ENCODE results near the gene FHOD3.
"Not testable (repeated sequence)": the region's sequence is repeated elsewhere in the genome, so short reads cannot be mapped to it uniquely, and the experiment has no call there.

The FHOD3 gene

DNA sequence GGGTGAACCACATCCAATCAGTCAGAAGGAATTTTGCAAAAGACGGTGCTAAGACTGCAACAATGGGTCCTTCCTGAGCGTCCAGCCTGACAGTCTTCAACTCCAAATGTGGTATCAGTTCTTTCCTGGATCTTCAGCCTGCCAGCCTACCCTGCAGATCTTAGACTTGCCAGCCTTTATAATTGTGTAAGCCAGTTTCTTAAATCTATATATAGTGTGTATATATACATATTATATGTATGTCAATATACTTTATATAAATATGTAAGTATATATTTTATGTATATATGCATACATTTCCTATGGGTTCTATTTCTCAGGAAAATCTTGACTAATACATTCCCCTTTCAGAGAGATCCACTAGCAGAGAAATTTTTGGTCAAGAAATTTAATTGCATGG, 245.5 kb downstream of the FHOD3 start:
- in situ Hi-C loops (cut with HindIII; ENCODE audit: low sequenced_read_pairs) = no loop called here
- no peak for DNase-seq (ENCODE audit: low read depth, low spot score)
- H3K4me3 ChIP-seq (ENCODE audit: low read depth, low read length) = no peak overlapping the region
- TF ChIP-seq, protein P1, sequence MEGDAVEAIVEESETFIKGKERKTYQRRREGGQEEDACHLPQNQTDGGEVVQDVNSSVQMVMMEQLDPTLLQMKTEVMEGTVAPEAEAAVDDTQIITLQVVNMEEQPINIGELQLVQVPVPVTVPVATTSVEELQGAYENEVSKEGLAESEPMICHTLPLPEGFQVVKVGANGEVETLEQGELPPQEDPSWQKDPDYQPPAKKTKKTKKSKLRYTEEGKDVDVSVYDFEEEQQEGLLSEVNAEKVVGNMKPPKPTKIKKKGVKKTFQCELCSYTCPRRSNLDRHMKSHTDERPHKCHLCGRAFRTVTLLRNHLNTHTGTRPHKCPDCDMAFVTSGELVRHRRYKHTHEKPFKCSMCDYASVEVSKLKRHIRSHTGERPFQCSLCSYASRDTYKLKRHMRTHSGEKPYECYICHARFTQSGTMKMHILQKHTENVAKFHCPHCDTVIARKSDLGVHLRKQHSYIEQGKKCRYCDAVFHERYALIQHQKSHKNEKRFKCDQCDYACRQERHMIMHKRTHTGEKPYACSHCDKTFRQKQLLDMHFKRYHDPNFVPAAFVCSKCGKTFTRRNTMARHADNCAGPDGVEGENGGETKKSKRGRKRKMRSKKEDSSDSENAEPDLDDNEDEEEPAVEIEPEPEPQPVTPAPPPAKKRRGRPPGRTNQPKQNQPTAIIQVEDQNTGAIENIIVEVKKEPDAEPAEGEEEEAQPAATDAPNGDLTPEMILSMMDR (IDR thresholded peaks at IDR 0.05; ENCODE audit: low read depth, low read length) = no peak

DNA sequence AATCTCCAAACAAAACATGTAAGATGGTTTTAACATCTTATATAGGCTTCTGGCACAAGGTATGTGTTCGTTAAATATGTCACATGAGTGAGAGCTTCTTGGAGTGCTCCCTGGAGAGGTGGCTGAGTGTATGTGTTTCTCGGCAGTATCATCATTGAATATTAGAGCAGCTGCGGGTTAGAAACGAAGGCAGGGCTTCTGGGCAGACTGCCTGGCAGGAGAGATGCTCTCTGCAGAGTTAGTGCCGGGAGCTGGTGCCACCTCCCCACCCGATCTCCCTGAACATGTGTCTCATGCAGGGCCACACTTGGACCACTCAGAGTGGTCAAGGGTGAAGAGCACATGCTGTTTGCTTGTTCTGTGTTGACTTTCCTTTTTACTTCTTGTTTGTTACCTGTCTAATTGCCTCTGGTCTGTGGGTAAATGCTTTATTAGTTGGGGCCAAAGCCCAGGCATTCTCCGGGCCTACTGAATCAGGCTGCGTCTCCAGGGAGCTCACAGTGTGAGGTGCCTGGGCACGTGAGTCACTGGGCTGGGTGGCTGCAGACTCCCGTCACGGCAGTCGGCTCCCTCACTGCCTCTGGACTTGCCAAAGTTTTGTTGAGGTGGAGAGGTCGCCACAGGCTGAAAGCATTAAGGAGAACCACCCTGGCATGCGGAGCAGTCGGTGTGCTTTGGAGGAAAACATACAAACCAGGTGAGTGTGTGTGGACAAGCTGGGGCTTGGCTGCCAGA, 246.6 kb downstream of the FHOD3 start:
- DNase-seq (ENCODE audit: low read depth, low spot score) = peak; percentile 62
- in situ Hi-C loops (cut with HindIII; ENCODE audit: low sequenced_read_pairs) = no loop called here
- TF ChIP-seq, protein P1 (IDR thresholded peaks at IDR 0.05; ENCODE audit: low read depth, low read length) = no peak
- H3K4me3 ChIP-seq (ENCODE audit: low read depth, low read length) = no peak overlapping the region

DNA sequence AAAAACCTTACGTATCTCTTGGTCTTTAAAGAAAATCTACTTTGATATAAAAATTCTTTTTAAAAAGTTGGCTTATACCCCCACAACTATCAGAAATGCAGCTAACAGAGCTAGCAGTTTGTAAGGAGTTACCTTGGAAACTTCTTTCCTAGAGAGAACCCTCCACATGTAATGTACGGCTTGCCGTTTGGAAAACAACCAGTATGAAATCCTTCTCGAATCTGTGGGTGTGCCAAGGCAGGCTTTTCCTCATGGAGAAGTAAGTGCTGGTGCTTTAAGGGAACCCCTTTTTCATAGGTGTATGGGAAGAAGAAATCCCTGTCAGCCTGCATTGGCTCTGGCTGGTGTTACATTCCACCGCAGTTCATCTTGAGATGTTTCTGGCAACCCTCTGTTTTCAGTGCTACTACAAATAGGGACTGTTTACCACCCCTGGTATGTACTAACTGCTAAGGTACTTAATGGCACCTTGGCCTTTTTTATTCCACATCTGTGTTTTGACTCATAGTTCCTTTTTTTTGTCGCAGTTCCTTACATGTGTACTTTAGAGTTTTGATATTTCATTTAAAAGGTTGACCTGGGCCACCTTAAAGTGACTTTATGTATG, 248.4 kb downstream of the FHOD3 start:
- TF ChIP-seq, protein P1 (IDR thresholded peaks at IDR 0.05; ENCODE audit: low read depth, low read length) = no peak
- H3K4me3 ChIP-seq (ENCODE audit: low read depth, low read length) = no peak overlapping the region
- DNase-seq (ENCODE audit: low read depth, low spot score) = no peak
- in situ Hi-C loops (cut with HindIII; ENCODE audit: low sequenced_read_pairs) = no loop called here

DNA sequence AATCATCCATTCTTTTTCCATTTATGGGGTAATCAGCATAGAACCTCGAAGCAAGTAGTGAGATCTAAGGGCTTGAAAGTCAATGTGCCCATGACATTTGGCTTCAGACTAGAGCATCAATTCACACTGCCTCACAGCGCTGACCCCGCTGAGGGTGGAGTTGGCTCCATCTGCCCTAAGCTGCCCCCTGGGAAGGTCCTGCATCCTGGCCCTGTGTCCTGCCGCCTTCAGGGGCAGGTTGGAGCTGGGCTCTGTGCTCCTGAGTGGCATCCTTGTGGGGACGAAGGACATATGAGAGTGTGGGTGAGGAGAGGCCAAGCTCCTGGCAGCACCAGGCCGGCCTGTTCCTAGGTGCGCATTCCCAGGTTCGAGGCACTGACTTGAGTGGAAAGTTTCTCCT, 249.4 kb downstream of the FHOD3 start:
- DNase-seq (ENCODE audit: low read depth, low spot score) = no peak
- TF ChIP-seq, protein P1 (IDR thresholded peaks at IDR 0.05; ENCODE audit: low read depth, low read length) = no peak
- in situ Hi-C loops (cut with HindIII; ENCODE audit: low sequenced_read_pairs) = no loop called here
- no peak overlapping the region for H3K4me3 ChIP-seq (ENCODE audit: low read depth, low read length)

DNA sequence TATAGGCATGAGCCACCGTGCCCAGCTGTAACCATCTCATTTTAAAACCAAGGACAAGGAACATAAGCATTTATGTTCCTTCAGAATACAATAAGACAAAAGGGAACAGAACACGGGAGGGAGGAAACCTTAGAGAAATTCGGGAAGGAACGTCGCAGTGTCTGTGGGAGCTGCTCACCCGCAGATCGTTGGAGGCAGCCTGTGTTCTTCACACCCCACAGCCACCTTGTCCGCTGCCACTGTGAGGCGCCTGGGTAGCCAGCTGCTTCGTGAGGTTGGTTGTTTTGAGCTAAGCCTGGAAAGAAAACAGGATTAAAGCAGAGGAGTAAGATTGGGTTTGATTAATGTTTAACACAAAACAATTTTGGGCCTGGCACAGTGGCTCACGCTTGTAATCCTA, 250.0 kb downstream of the FHOD3 start:
- DNase-seq (ENCODE audit: low read depth, low spot score) = no peak
- in situ Hi-C loops (cut with HindIII; ENCODE audit: low sequenced_read_pairs) = no loop called here
- no peak overlapping the region for H3K4me3 ChIP-seq (ENCODE audit: low read depth, low read length)
- TF ChIP-seq, protein P1 (IDR thresholded peaks at IDR 0.05; ENCODE audit: low read depth, low read length) = no peak

DNA sequence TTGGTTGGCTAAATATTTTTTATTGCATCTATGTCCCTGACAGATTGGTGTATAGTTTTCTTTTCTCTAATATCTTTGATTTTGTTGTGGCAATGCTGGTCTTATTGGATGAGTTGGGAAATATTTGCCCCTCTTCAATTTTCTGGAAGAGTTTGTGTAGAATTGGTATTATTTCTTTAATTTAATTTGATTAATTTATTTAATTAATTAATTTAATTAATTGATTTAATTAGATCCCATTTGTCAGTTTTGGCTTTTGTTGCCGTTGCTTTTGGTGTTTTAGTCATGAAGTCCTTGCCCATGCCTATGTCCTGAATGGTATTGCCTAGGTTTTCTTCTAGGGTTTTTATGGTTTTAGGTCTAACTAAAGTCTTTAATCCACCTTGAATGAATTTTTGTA, 253.8 kb downstream of the FHOD3 start:
- DNase-seq (ENCODE audit: low read depth, low spot score); H3K4me3 ChIP-seq (ENCODE audit: low read depth, low read length); in situ Hi-C loops (cut with HindIII; ENCODE audit: low sequenced_read_pairs): not testable (repeated sequence)

DNA sequence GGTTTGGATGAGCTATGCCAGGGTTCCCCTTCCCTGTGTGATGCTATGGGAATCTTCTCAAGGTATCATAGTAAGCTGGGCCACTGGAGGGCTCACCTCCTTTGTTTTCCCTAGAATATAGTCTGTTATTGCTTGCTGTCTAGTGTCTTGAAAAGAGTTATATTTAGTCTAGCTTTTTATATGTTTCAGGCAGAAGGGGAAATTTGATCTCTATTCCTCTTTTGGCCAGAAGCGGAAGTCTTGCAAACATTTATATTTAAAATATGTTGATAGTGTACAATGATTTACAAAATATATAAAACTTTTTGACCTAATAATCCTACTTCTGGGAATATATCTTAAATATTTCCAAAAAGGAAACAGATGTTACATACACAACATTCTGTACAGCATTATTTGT, 260.7 kb downstream of the FHOD3 start:
- in situ Hi-C loops (cut with HindIII; ENCODE audit: low sequenced_read_pairs) = no loop called here
- no peak overlapping the region for H3K4me3 ChIP-seq (ENCODE audit: low read depth, low read length)
- TF ChIP-seq, protein P1 (IDR thresholded peaks at IDR 0.05; ENCODE audit: low read depth, low read length) = no peak
- no peak for DNase-seq (ENCODE audit: low read depth, low spot score)

All from astrocyte of the spinal cord (primary cell).